HG03342 (cell line): ENCODE results near the gene RPTOR.
"Not testable (repeated sequence)": the region's sequence is repeated elsewhere in the genome, so short reads cannot be mapped to it uniquely, and the experiment has no call there.

Source experiments
- ATAC-seq: cut with Tn5 transposase; IDR thresholded peaks from one replicate; pipeline ENCODE4 v1.9.1; 2021; ENCODE audit warnings: mild to moderate bottlenecking, moderate library complexity; ENCODE audit not compliant: unreplicated experiment

Gene RPTOR

GRCh38 chr17:80614332-80615047, 69.9 kb downstream of the RPTOR start:
- no peak for ATAC-seq

- no peak for ATAC-seq
Measured at GRCh38 chr17:80615376-80615775, 70.7 kb downstream of the RPTOR start.

- ATAC-seq: no peak
Measured at GRCh38 chr17:80616705-80617104, 72.1 kb downstream of the RPTOR start.

GRCh38 chr17:80618304-80618703, 73.7 kb downstream of the RPTOR start:
- ATAC-seq: no peak

GRCh38 chr17:80619535-80620235, 75.0 kb downstream of the RPTOR start:
- ATAC-seq: no peak

GRCh38 chr17:80621335-80621996, 76.8 kb downstream of the RPTOR start:
- no peak for ATAC-seq

GRCh38 chr17:80621997-80622357, 77.3 kb downstream of the RPTOR start:
- ATAC-seq: no peak

- no peak for ATAC-seq
Measured at GRCh38 chr17:80624864-80625263, 80.2 kb downstream of the RPTOR start.

- no peak for ATAC-seq
Measured at GRCh38 chr17:80625627-80626026, 81.0 kb downstream of the RPTOR start.

GRCh38 chr17:80628881-80629280, 84.2 kb downstream of the RPTOR start:
- ATAC-seq: not testable (repeated sequence)

GRCh38 chr17:80629298-80630028, 84.8 kb downstream of the RPTOR start:
- ATAC-seq: no peak

- ATAC-seq: no peak
Measured at GRCh38 chr17:80630560-80631120, 86.0 kb downstream of the RPTOR start.

- ATAC-seq: no peak
Measured at GRCh38 chr17:80631142-80632045, 86.8 kb downstream of the RPTOR start.

- ATAC-seq: no peak
Measured at GRCh38 chr17:80632046-80632581, 87.5 kb downstream of the RPTOR start.

GRCh38 chr17:80633207-80633606, 88.6 kb downstream of the RPTOR start:
- no peak for ATAC-seq

- ATAC-seq: no peak
Measured at GRCh38 chr17:80633994-80634566, 89.4 kb downstream of the RPTOR start.

- ATAC-seq: no peak
Measured at GRCh38 chr17:80636361-80637018, 91.9 kb downstream of the RPTOR start.

GRCh38 chr17:80637048-80637781, 92.6 kb downstream of the RPTOR start:
- no peak for ATAC-seq
